HG02938 (cell line): Measurements from ENCODE around the gene BTG3.

ENCODE experiments used
- ATAC-seq: cut with Tn5 transposase; IDR thresholded peaks from one replicate; pipeline ENCODE4 v1.9.1; 2021; ENCODE audit warnings: mild to moderate bottlenecking, moderate library complexity; ENCODE audit not compliant: unreplicated experiment

BTG3 gene

GRCh38 chr21:17590430-17590829 is 22.3 kb downstream of the BTG3 start:
- ATAC-seq, result no peak

GRCh38 chr21:17585875-17586450 is 26.7 kb downstream of the BTG3 start:
- no peak for ATAC-seq

- no peak for ATAC-seq
These were observed 28.8 kb downstream of the BTG3 start for GRCh38 chr21:17583898-17584297.

- no peak for ATAC-seq
These were observed 32.4 kb downstream of the BTG3 start for GRCh38 chr21:17580319-17580718.

- ATAC-seq, result no peak
These were observed 33.8 kb downstream of the BTG3 start for GRCh38 chr21:17578876-17579275.

GRCh38 chr21:17578162-17578561 is 34.5 kb downstream of the BTG3 start:
- no peak for ATAC-seq

GRCh38 chr21:17577701-17578100 is 35.0 kb downstream of the BTG3 start:
- no peak for ATAC-seq

GRCh38 chr21:17576080-17576835 is 36.4 kb downstream of the BTG3 start:
- ATAC-seq, result no peak

- ATAC-seq, result no peak
These were observed 37.6 kb downstream of the BTG3 start for GRCh38 chr21:17575076-17575475.

- no peak for ATAC-seq
These were observed 40.3 kb downstream of the BTG3 start for GRCh38 chr21:17572431-17572830.

- no peak for ATAC-seq
These were observed 41.9 kb downstream of the BTG3 start for GRCh38 chr21:17570786-17571185.

GRCh38 chr21:17560377-17561025 is 52.2 kb downstream of the BTG3 start:
- ATAC-seq, result no peak

GRCh38 chr21:17554679-17555465 is 57.8 kb downstream of the BTG3 start:
- no peak for ATAC-seq

GRCh38 chr21:17554120-17554519 is 58.6 kb downstream of the BTG3 start:
- ATAC-seq, result no peak

GRCh38 chr21:17552410-17552809 is 60.3 kb downstream of the BTG3 start:
- ATAC-seq, result no peak

- ATAC-seq, result no peak
These were observed 61.9 kb downstream of the BTG3 start for GRCh38 chr21:17550671-17551308.

GRCh38 chr21:17548262-17548661 is 64.4 kb downstream of the BTG3 start:
- ATAC-seq, result no peak

- no peak for ATAC-seq
These were observed 67.7 kb downstream of the BTG3 start for GRCh38 chr21:17545007-17545406.
